Ammon's horn (tissue), 1 donor: Measurements from ENCODE around the gene CCL1.

Experiments used
- DNase-seq: peaks from one replicate; pipeline ENCODE4 v3.0.0-alpha.2; 2016; ENCODE audit warnings: low spot score

CCL1 gene

DNA sequence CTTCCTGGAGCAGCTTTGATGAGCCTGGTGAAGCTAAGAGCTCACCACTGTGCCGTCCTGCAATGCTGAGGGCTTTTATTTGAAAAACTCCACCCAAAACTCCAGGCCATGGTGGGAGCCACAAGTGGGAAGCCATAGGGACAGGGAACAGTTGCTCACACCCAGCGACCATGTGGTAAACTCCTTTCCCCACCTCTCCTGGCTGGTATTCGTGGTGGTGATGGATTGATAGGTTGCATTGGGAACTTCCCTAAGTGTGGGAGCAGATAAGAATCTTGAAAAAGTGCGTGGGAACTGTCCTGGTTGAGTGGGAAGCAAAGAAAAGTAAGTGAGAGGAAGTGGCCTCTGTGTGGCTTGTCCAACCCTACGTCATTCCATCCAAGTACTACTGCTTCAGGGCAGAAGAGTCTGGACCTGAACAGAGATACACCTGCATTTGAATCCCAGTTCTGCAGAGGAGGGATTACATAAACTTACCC lies at the start of gene CCL1:
Gene CCL1, minus strand, starts transcription at position 51 of the 479 bp plus-strand sequence. CDS start 72 bp downstream, outside the sequence.
- no peak for DNase-seq

- no peak for DNase-seq
Measured at GRCh38 chr17:34412534-34412933, 49.5 kb upstream of the CCL1 start.

- DNase-seq = no peak
Measured at GRCh38 chr17:34411646-34412421, 48.8 kb upstream of the CCL1 start.

GRCh38 chr17:34409352-34409751 lies 46.3 kb upstream of the CCL1 start:
- no peak for DNase-seq

GRCh38 chr17:34408439-34408838 lies 45.4 kb upstream of the CCL1 start:
- DNase-seq = no peak

GRCh38 chr17:34406226-34406625 lies 43.2 kb upstream of the CCL1 start:
- DNase-seq = no peak

GRCh38 chr17:34403006-34403405 lies 40.0 kb upstream of the CCL1 start:
- DNase-seq = no peak

GRCh38 chr17:34401165-34401564 lies 38.1 kb upstream of the CCL1 start:
- no peak for DNase-seq

DNA sequence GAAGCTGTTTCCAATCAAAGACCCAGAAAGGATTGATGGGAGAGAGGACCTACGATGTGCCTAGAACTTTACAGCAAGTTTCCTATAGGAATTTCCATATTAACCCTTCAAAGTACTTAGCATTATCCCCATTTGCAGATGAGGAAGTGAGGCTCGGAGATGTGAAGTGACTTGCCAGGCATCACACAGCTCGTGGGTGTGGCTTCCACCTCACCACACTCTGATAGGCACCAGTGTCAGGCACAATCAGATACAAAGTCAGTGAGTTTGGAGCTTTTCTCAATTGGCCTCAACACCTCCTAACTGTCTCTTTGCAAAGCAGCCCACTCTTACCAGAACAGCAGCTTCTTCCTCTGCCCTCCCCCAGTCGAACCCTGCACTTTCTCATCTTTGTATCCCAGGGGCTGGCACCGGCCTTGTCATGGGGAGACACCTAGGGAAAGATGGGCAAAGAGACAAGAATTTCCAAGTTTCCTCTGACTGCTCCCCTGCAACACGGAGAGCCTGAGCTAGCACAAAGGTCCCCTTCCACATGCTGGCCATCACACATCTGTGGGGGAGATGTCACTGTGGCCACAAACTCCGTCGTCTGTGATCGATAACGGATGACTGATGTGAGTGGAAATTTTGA lies 37.4 kb upstream of the CCL1 start:
- DNase-seq = no peak

DNA sequence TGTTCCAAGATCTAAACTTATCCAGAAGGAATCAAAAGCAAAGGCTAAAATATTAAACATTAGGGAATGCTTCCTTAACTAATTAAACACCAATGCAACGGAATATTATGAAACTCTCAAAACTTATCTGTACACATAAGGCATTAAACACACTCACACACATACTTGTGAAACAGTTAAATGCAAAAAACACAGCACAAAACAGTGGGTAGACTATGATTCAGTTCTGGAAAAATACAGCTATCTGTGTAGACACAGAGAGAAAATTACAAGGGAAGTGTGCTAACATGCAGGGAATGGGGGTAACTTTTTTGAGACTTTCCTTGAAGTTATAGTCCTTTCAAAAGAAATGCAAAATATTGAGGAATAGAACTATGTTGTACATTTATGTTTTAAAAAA lies 36.7 kb upstream of the CCL1 start:
- no peak for DNase-seq

- DNase-seq = peak; percentile 47
Measured at GRCh38 chr17:34398990-34399389, 36.0 kb upstream of the CCL1 start.

GRCh38 chr17:34397265-34397664 lies 34.2 kb upstream of the CCL1 start:
- no peak for DNase-seq

DNA sequence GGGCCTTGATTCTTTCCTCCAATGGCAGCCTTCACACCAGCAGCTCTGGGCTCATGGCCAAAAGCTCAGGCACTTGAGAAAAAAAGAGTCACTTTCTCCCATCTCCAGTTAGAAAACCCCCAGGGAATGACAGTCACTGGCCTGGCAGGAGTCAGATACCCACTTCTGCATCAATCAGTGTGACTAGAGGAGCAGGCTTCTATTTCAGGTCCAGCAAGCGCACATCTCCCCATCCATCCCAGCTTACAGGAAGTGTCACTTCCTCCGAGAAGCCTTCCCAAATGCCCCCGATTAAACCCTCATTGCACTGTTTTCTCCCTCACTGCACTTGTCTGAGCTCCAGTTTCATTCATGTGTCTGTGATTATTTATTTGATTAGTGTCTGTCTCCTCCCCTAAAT lies 30.4 kb upstream of the CCL1 start:
- no peak for DNase-seq

- no peak for DNase-seq
Measured at GRCh38 chr17:34391241-34391640, 28.2 kb upstream of the CCL1 start.

DNA sequence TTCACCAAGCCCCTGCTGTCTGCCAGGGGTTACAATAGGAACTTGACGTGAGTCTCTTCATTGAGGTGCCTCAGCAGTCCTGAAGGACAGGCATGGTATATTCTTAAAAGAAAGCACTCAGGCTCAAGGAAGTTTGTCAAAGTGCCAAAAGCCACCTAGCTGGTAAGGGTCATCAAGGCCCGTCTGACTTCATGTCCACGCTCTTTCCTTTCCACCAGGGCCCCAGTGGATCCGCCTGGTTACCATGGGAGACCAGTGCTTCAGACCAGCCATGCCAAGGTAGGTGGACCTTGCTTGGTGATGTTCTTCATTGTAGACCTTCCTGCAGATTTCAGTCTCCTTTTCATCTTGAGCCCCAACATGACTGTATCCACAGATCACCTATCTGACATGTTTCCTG lies 27.6 kb upstream of the CCL1 start:
- DNase-seq = no peak

GRCh38 chr17:34389126-34389750 lies 26.2 kb upstream of the CCL1 start:
- no peak for DNase-seq

- no peak for DNase-seq
Measured at GRCh38 chr17:34387566-34387965, 24.5 kb upstream of the CCL1 start.

DNA sequence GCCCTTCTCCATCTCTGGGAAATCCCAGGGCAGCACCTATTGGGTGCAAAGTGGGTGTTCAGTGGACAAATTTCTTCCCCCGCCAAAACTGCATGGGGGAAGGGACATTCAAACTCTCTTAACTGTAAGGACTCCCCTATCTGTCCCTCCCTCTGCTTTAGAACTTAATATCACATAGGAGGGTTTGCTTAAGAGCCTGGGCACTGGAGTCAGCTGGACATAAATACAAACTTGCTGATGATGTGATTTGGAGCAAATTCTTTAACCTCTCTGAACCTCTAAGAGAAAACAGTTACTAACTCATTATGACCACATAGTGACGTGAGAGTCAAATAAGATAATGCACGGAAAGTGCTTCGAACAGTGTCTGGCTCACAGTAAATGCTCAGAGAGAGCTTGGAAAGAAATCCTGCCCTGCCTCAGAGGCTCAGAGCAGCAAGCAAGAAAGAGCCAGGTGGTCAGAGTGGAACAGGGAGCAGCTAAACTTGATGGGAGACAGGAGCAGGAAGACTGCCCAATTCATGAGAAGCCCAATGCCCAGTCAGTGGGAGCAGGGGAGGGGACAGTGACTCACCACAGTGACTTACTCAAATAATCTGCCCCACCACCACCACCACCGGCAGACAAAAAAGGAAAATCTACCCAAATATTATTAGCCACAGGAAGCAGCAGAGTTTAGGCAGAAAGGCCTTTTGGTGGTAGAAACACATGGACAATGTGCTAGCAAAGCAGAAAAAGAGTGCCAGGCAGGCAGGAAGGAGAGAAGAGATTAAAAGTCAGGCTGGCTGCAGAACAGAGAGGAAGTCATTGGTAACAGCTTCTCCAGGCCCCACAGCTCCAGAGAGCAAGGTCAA lies 23.9 kb upstream of the CCL1 start:
- peak; percentile 51 for DNase-seq

DNA sequence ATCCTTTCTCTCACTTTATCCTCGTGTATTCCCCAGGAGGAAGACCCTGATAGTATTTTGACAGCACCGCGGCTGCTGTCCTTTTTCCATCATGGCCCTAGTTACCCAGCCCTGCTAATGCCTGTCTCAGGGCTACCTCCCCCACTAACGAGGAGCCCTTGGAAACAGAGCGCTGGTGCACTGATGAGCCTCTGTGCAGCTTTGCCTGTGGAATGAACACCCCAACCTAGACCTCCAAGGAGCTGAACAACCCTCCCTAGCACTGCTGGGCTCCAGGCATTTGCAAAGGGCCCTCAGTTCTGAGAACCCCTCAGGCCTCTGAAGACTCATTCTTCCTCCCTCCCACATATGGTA lies 23.3 kb upstream of the CCL1 start:
- no peak for DNase-seq

GRCh38 chr17:34384822-34385605 lies 22.0 kb upstream of the CCL1 start:
- no peak for DNase-seq

- no peak for DNase-seq
Measured at GRCh38 chr17:34384271-34384670, 21.2 kb upstream of the CCL1 start.
